OCI-LY7 (cell line): ENCODE results near the gene NCF2. TPM values are rescaled to one million over a fixed set of nuclear protein-coding genes. Genes with fewer than 3 reads are reported as not detected.

Source experiments
- BruUV-seq: library from RNA; stranded (reverse); fragments of 400-500 nt; replicated peaks from 2 replicates; lab custom pipeline; 2021; lab: Mats Ljungman, UMichigan
- CTCF ChIA-PET: fragments of 300-600 bp; sonication (Branson Sonifier 250); formaldehyde crosslinking; loops from one replicate; lab custom pipeline; 2022; ENCODE audit warnings: antibody characterized with exemption; ENCODE audit not compliant: unreplicated experiment; lab: Charles Lee
- POLR2A ChIA-PET: fragments of 300-600 bp; sonication (Branson Sonifier 250); formaldehyde crosslinking; loops from one replicate; lab custom pipeline; 2022; ENCODE audit warnings: antibody characterized with exemption; lab: Charles Lee
- DNase-seq: peaks from one replicate; pipeline ENCODE4 v3.0.0-alpha.2; 2015; ENCODE audit warnings: low spot score
- H2AFZ ChIP-seq: fragments of 200-600 bp; sonication (generic), shearing (Covaris generic); 2 replicates; pipeline ENCODE4 v1.6.1; 2014; ENCODE audit warnings: mild to moderate bottlenecking, antibody characterized with exemption, low read length, moderate library complexity
- H3K27ac ChIP-seq: fragments of 200-600 bp; sonication (generic); 2 replicates; pipeline ENCODE4 v1.5.1; 2014; ENCODE audit warnings: mixed run types, low read depth, mild to moderate bottlenecking, moderate library complexity, low read length, inconsistent platforms; ENCODE audit not compliant: poor library complexity, severe bottlenecking
- H3K36me3 ChIP-seq: fragments of 200-600 bp; sonication (generic); 2 replicates; pipeline ENCODE4 v1.6.1; 2014; ENCODE audit warnings: mild to moderate bottlenecking, antibody characterized with exemption, low read length, moderate library complexity, mixed read lengths; ENCODE audit not compliant: insufficient read depth
- H3K4me1 ChIP-seq: fragments of 200-600 bp; sonication (generic); 2 replicates; pipeline ENCODE4 v1.5.1; 2014; ENCODE audit warnings: mild to moderate bottlenecking, low read length; ENCODE audit not compliant: insufficient read depth, poor library complexity, severe bottlenecking
- H3K4me2 ChIP-seq: fragments of 200-600 bp; sonication (generic); 2 replicates; pipeline ENCODE4 v1.6.1; 2014; ENCODE audit warnings: mild to moderate bottlenecking, low read length
- H3K4me3 ChIP-seq: fragments of 200-600 bp; sonication (generic); 2 replicates; pipeline ENCODE4 v1.5.1; 2014; ENCODE audit warnings: mild to moderate bottlenecking, low read depth, low read length; ENCODE audit not compliant: poor library complexity, severe bottlenecking
- H3K79me2 ChIP-seq: fragments of 200-600 bp; sonication (generic); 2 replicates; pipeline ENCODE4 v1.6.1; 2016; ENCODE audit warnings: low read depth, mild to moderate bottlenecking, low read length, moderate library complexity, mixed read lengths; ENCODE audit not compliant: insufficient read depth
- H3K9me2 ChIP-seq: fragments of 200-600 bp; sonication (generic); 2 replicates; pipeline ENCODE4 v1.6.1; 2016; ENCODE audit warnings: mild to moderate bottlenecking, low read length, mixed read lengths; ENCODE audit not compliant: insufficient read depth
- H3K9me3 ChIP-seq: fragments of 200-600 bp; sonication (generic); 2 replicates; pipeline ENCODE4 v1.6.1; 2014; ENCODE audit warnings: mild to moderate bottlenecking, mixed run types, low read length, mixed read lengths
- H4K20me1 ChIP-seq: fragments of 200-600 bp; sonication (generic); 2 replicates; pipeline ENCODE4 v1.6.1; 2014; ENCODE audit warnings: mild to moderate bottlenecking, antibody characterized with exemption, low read length, moderate library complexity, mixed read lengths; ENCODE audit not compliant: insufficient read depth
- EZH2phosphoT487 ChIP-seq: fragments of 200-600 bp; sonication (generic); IDR thresholded peaks from 2 replicates; pipeline ENCODE4 v1.6.1; 2018; ENCODE audit warnings: low read depth, borderline replicate concordance, mild to moderate bottlenecking, mixed run types, antibody characterized with exemption, low read length, moderate library complexity, mixed read lengths
- intact Hi-C: fragments of 100-400 bp; cut with micrococcal nuclease; formaldehyde crosslinking; loops from one replicate; pipeline ENCODE4 v1.10.0; 2022; ENCODE audit not compliant: unreplicated experiment
- total RNA-seq, 2 experiments: library from RNA; depleted of rRNA in 1 of 2; stranded (reverse); fragments of >200 nt in 1 of 2; shearing (Covaris generic) in 1 of 2; gene quantifications; 2 replicates each; pipeline ENCODE4 v1.2.3, GENCODE V29; 2014 to 2022
- TF ChIP-seq, protein P1 (sequence below): fragments of 200-600 bp; sonication (generic); conservative IDR thresholded peaks from 2 replicates; pipeline ENCODE4 v1.5.1; 2014; ENCODE audit warnings: mild to moderate bottlenecking, antibody characterized with exemption, low read length, moderate library complexity, mixed read lengths

Gene NCF2
- total RNA-seq, 2 experiments from 2014 or later, result 4.0 to 17.4 TPM

DNA sequence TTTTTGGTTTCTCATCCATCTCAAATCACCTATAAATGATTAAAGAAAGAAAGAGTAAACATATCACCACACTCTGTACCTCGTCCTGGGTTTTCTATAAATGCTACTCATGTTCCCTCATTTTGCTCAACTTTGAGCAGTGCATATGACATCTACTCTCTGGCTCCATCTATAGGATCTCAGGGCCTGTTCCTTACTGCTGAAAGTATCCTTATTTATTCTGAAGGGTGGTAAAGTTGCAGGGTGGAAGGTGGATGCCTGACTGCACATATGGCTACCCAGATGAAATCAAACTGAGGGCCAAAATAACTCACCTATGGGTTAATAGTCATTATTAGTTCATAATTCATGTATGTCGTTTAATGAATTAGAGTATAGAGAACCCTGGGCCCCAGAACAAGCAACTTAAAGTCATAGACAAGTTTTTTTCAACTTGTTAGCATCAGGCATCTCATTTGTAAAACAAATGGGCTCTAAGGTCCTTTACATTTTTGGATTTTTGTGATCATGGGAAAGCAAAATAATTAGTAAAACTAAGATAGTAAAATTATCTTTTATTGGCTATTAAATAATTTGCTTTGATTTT lies 46.5 kb downstream of the NCF2 start:
- Histone ChIP-seq H3K9me3 (no peaks in the 10 kb centered on the region), H3K9me2 (no peaks in the 10 kb centered on the region), H3K4me1 (peaks cover 54% of the 10 kb centered on the region), H3K4me3 (no peak overlapping the region), H4K20me1 (peaks cover 18% of the 10 kb centered on the region; the same call in 1 of the 2 replicates), H3K79me2 (peaks cover 21% of the 10 kb centered on the region; the same call in 1 of the 2 replicates), H3K36me3 (peaks cover 100% of the 10 kb centered on the region), H2AFZ (no peak overlapping the region), H3K4me2 (no peak overlapping the region), H3K27ac (no peak overlapping the region)
- ChIA-PET CTCF (no interaction called here), POLR2A (no interaction called here)
- TF ChIP-seq, protein P1, sequence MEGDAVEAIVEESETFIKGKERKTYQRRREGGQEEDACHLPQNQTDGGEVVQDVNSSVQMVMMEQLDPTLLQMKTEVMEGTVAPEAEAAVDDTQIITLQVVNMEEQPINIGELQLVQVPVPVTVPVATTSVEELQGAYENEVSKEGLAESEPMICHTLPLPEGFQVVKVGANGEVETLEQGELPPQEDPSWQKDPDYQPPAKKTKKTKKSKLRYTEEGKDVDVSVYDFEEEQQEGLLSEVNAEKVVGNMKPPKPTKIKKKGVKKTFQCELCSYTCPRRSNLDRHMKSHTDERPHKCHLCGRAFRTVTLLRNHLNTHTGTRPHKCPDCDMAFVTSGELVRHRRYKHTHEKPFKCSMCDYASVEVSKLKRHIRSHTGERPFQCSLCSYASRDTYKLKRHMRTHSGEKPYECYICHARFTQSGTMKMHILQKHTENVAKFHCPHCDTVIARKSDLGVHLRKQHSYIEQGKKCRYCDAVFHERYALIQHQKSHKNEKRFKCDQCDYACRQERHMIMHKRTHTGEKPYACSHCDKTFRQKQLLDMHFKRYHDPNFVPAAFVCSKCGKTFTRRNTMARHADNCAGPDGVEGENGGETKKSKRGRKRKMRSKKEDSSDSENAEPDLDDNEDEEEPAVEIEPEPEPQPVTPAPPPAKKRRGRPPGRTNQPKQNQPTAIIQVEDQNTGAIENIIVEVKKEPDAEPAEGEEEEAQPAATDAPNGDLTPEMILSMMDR, result peak; percentile 87
- TF ChIP-seq EZH2phosphoT487, result no peak
- intact Hi-C loops, result loop anchor here (1.0 to 2.0 kb wide), 3 partner anchors 73 to 262 kb away; no protein-coding TSS in a partner anchor
- peak; percentile 67 for DNase-seq
- BruUV-seq, result TSS peak; percentile 2

- Histone ChIP-seq H3K9me2 (no peaks in the 10 kb centered on the region), H3K36me3 (peaks cover 100% of the 10 kb centered on the region), H3K9me3 (no peaks in the 10 kb centered on the region), H3K4me1 (peaks cover 8% of the 10 kb centered on the region), H3K27ac (no peak overlapping the region), H4K20me1 (0 out of 2 replicates have a peak, but pooled peaks cover 3% of the 10 kb centered on the region), H3K79me2 (peaks cover 7% of the 10 kb centered on the region; the same call in 1 of the 2 replicates), H2AFZ (no peak overlapping the region), H3K4me2 (no peak overlapping the region), H3K4me3 (no peak overlapping the region)
- intact Hi-C loops, result no loop called here
- TF ChIP-seq, protein P1, result no peak
- TF ChIP-seq EZH2phosphoT487, result no peak
- CTCF ChIA-PET, result no interaction called here
- DNase-seq, result no peak
- no TSS peak for BruUV-seq
- POLR2A ChIA-PET, result no interaction called here
Measured at GRCh38 chr1:183537405-183537804, 52.9 kb downstream of the NCF2 start.

- ChIA-PET CTCF (interaction anchor here (0.5 kb wide), 1 partner anchor 29 kb away, joined by 3 read pairs; no protein-coding TSS in a partner anchor), POLR2A (interaction anchor here (0.6 kb wide), 1 partner anchor 59 kb away, joined by 4 read pairs; no protein-coding TSS in a partner anchor)
- DNase-seq, result no peak
- peaks cover 100% of the 10 kb centered on the region for H3K36me3 ChIP-seq
- peaks cover 33% of the 10 kb centered on the region; the same call in 1 of the 2 replicates for H3K79me2 ChIP-seq
- BruUV-seq, result no TSS peak
- H4K20me1 ChIP-seq, result peaks cover 4% of the 10 kb centered on the region; the same call in 1 of the 2 replicates
- intact Hi-C loops, result loop anchor here (2.0 kb wide), 1 partner anchor 63 kb away; no protein-coding TSS in a partner anchor
- no peak overlapping the region for H3K4me2 ChIP-seq
- no peaks in the 10 kb centered on the region for H3K9me2 ChIP-seq
- H3K4me1 ChIP-seq, result peaks cover 7% of the 10 kb centered on the region
- TF ChIP-seq, protein P1, result no peak
- no peak for TF ChIP-seq EZH2phosphoT487
- no peak overlapping the region for H3K27ac ChIP-seq
- H3K4me3 ChIP-seq, result no peak overlapping the region
- H3K9me3 ChIP-seq, result no peaks in the 10 kb centered on the region
- H2AFZ ChIP-seq, result no peak overlapping the region
Measured at GRCh38 chr1:183533617-183534174, 56.6 kb downstream of the NCF2 start.
